Right atrium auricular region (tissue), 2 donors: ENCODE results near the gene THRB. TPM values are rescaled to one million over a fixed set of nuclear protein-coding genes. Genes with fewer than 3 reads are reported as not detected.

Source experiments
- DNase-seq: peaks from one replicate; pipeline ENCODE4 v3.0.0-alpha.2; 2019; ENCODE audit warnings: low spot score
- H3K27ac ChIP-seq, 2 donors: fragments of 200-600 bp; sonication (generic); 1 replicate in 1 of 2; 2 replicates in 1 of 2; pipeline ENCODE4 v1.5.1; 2016 to 2019
- H3K27me3 ChIP-seq, 2 donors: fragments of 200-600 bp; sonication (generic); one replicate each; pipeline versions ENCODE4 v1.5.1 to v1.6.0; 2017 to 2019
- H3K36me3 ChIP-seq: fragments of 200-600 bp; sonication (generic); one replicate; pipeline ENCODE4 v1.5.1; 2016
- H3K4me1 ChIP-seq, 2 donors: fragments of 200-600 bp; sonication (generic); one replicate each; pipeline versions ENCODE4 v1.5.1 to v1.6.0; 2017 to 2019
- H3K4me3 ChIP-seq, 2 donors: fragments of 200-600 bp; sonication (generic); 1 replicate in 1 of 2; 2 replicates in 1 of 2; pipeline ENCODE4 v1.5.1; 2017 to 2019; ENCODE audit warnings: mild to moderate bottlenecking in 1 of 2, moderate library complexity in 1 of 2
- H3K9me3 ChIP-seq, 2 donors: fragments of 200-600 bp; sonication (generic); one replicate each; pipeline ENCODE4 v1.5.1; 2019
- CTCF ChIP-seq, 2 donors: fragments of 200-600 bp; sonication (generic); IDR thresholded peaks; one replicate each; pipeline ENCODE4 v1.5.1; 2019; ENCODE audit warnings: antibody characterized with exemption in 2 of 2
- microRNA counts, 2 donors: library from miRNA; unstranded; fragments of <30 nt; microRNA quantifications; one replicate each; lab custom pipeline; 2016 to 2017
- microRNA-seq, 2 donors: library from miRNA; unstranded; fragments of <30 nt; microRNA quantifications; one replicate each; pipeline ENCODE4, GENCODE V29; 2016 to 2017; ENCODE audit warnings: borderline number of aligned reads in 2 of 2, borderline replicate concordance in 1 of 2
- total RNA-seq, 2 donors: library from RNA; depleted of rRNA; stranded (reverse); fragments of >200 nt; gene quantifications; one replicate each; pipeline ENCODE4 v1.1.0, GENCODE V29; 2016

The THRB gene
- total RNA-seq, 2 donors from 2014 or later: 4.2 to 7.0 TPM

DNA sequence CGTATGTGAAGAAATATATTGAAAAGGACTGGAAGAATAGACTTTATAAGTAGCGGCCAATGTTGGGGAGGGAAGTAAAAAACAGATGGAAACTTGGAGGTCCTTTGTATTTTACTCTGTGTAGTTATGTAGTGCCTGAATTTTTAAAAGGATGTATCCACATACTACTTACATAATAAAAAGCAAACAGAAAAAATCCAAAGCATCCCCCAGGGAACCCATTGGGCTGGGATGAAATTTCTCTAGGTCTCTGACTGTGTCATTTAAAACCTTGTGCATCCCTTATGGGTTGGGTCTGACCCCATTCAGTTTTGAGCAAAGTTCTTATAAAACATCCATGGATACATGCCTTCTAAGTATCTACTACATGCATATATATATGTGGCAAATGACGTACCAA, 408.4 kb downstream of the THRB start:
- H3K4me1 ChIP-seq: no peaks in the 10 kb centered on the region
- H3K36me3 ChIP-seq: no peaks in the 10 kb centered on the region
- H3K9me3 ChIP-seq: no peaks in the 10 kb centered on the region
- no peaks in the 10 kb centered on the region for H3K27me3 ChIP-seq
- no peak for TF ChIP-seq CTCF (IDR thresholded peaks at IDR 0.05)
- no peak overlapping the region for H3K27ac ChIP-seq
- H3K4me3 ChIP-seq: no peak overlapping the region
- no peak for DNase-seq

- Histone ChIP-seq H3K27ac (no peak overlapping the region), H3K9me3 (no peaks in the 10 kb centered on the region), H3K36me3 (no peaks in the 10 kb centered on the region), H3K27me3 (no peaks in the 10 kb centered on the region), H3K4me3 (no peak overlapping the region), H3K4me1 (no peaks in the 10 kb centered on the region)
- TF ChIP-seq CTCF (IDR thresholded peaks at IDR 0.05): no peak
- DNase-seq: no peak
Observed at GRCh38 chr3:24072193-24072592, 422.5 kb downstream of the THRB start.

DNA sequence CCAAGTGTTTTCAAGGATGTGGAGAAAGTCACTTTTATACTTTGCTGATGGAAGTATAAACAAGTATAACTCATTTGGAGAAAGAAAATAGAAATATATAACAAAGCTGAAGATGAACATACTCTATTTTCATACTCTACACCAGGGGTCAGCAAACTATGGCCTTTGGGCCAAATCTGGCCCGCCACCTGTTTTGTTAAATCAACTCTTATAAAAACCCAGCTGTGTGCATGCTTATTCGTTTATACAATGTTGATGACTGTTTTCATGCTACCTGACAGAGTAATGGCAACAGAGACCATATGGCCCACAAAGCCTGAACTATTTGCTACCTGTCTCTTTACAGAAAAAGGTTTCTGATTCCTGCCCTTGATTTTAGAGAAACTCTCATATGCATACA, 425.6 kb downstream of the THRB start:
- no peaks in the 10 kb centered on the region for H3K36me3 ChIP-seq
- H3K9me3 ChIP-seq: no peaks in the 10 kb centered on the region
- no peaks in the 10 kb centered on the region for H3K27me3 ChIP-seq
- TF ChIP-seq CTCF (IDR thresholded peaks at IDR 0.05): peak in 1 of 2 donors; percentile 38
- H3K4me1 ChIP-seq: no peaks in the 10 kb centered on the region
- H3K4me3 ChIP-seq: no peak overlapping the region
- DNase-seq: no peak
- H3K27ac ChIP-seq: no peak overlapping the region

- Histone ChIP-seq H3K4me1 (no peaks in the 10 kb centered on the region), H3K36me3 (no peaks in the 10 kb centered on the region), H3K27me3 (no peaks in the 10 kb centered on the region), H3K9me3 (no peaks in the 10 kb centered on the region), H3K4me3 (no peak overlapping the region), H3K27ac (no peak overlapping the region)
- DNase-seq: no peak
- TF ChIP-seq CTCF (IDR thresholded peaks at IDR 0.05): no peak
Observed at GRCh38 chr3:24067483-24067882, 427.2 kb downstream of the THRB start.

MicroRNA genes within 50 kb of the gene (microRNA counts, 767-probe panel; counts per million panel counts)
- 0 to 178 counts per million in 2 donors for microRNA hsa-miR-4792 (lab: Ali Mortazavi, UCI)

Small RNAs within 50 kb of the gene (microRNA-seq; reads per million reads assigned to microRNA genes)
- 0 reads per million in 2 donors for gene MIR4792
